ENCODE data around the gene LCN15. TPM values are rescaled to one million over a fixed set of nuclear protein-coding genes. Genes with fewer than 3 reads are reported as not detected.

LCN15 gene
- total and polyA plus RNA-seq, 8 donors = not detected

DNA sequence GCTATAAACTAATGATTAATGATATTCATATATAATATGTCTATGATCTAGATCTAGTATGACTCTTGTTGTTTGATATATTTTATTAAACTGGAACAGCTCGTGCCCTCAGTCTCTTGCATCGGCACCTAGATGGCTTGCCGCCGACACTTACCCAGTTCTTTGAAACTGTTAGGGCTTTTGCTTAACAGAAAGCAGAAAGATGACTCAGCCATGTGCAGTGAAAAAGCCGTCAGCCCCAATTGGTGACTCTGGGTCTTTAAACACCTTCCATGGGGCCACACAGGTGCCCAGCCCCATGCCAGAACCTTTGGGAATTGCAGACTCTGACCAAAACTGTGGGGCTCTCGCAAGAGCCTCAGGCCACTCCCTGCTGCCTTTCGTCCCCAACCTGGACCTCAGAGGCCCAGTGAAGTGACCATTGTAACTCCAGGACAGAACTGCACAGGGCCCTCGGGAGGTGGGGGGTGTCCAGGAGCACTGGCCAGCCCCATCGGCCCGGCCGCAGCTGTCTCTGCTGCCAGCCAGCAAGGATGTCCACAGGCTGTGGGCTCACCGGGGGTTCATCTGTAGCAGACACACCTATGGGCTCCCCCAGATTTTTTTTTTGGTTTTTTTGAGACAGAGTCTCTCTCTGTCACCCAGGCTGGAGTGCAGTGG, 29.4 kb downstream of the LCN15 start:
- no peaks in the 10 kb centered on the region for H3K9me3 ChIP-seq
- H3K27ac ChIP-seq = no peak overlapping the region
- no peak for TF ChIP-seq POLR2AphosphoS5 (IDR thresholded peaks at IDR 0.05)
- TF ChIP-seq, protein P1, sequence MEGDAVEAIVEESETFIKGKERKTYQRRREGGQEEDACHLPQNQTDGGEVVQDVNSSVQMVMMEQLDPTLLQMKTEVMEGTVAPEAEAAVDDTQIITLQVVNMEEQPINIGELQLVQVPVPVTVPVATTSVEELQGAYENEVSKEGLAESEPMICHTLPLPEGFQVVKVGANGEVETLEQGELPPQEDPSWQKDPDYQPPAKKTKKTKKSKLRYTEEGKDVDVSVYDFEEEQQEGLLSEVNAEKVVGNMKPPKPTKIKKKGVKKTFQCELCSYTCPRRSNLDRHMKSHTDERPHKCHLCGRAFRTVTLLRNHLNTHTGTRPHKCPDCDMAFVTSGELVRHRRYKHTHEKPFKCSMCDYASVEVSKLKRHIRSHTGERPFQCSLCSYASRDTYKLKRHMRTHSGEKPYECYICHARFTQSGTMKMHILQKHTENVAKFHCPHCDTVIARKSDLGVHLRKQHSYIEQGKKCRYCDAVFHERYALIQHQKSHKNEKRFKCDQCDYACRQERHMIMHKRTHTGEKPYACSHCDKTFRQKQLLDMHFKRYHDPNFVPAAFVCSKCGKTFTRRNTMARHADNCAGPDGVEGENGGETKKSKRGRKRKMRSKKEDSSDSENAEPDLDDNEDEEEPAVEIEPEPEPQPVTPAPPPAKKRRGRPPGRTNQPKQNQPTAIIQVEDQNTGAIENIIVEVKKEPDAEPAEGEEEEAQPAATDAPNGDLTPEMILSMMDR (IDR thresholded peaks at IDR 0.05) = no peak
- TF ChIP-seq EP300 (IDR thresholded peaks at IDR 0.05) = no peak
- TF ChIP-seq POLR2A (IDR thresholded peaks at IDR 0.05) = no peak
- intact Hi-C loops (cut with DNase I; ENCODE audit: low total_unique reads) = no loop called here
- H3K36me3 ChIP-seq = no peaks in the 10 kb centered on the region
- no peak for DNase-seq
- H3K4me1 ChIP-seq = no peaks in the 10 kb centered on the region
- peaks cover 0 to 6% (median 6%) of the 10 kb centered on the region in 3 donors for H3K27me3 ChIP-seq
- no peak overlapping the region for H3K4me3 ChIP-seq
- 81 to 91% (median 86%) methylated on average over 11 to 12 of the region's 12 CpGs for WGBS, 5 donors

GRCh38 chr9:136733611-136734010, 30.7 kb downstream of the LCN15 start:
- no peak overlapping the region for H3K4me3 ChIP-seq
- intact Hi-C loops (cut with DNase I; ENCODE audit: low total_unique reads) = no loop called here
- TF ChIP-seq, protein P1 (IDR thresholded peaks at IDR 0.05) = no peak
- no peak for TF ChIP-seq POLR2A (IDR thresholded peaks at IDR 0.05)
- TF ChIP-seq EP300 (IDR thresholded peaks at IDR 0.05) = no peak
- no peak for TF ChIP-seq POLR2AphosphoS5 (IDR thresholded peaks at IDR 0.05)
- H3K36me3 ChIP-seq = no peaks in the 10 kb centered on the region
- no peaks in the 10 kb centered on the region for H3K27me3 ChIP-seq
- 83 to 87% (median 87%) methylated on average over 12 of the region's 12 CpGs for WGBS, 5 donors
- H3K9me3 ChIP-seq = no peaks in the 10 kb centered on the region
- H3K27ac ChIP-seq = no peak overlapping the region
- no peak for DNase-seq
- peaks cover 6 to 9% (median 8%) of the 10 kb centered on the region in 4 donors for H3K4me1 ChIP-seq

- H3K4me1 ChIP-seq = peaks cover 11 to 13% (median 11%) of the 10 kb centered on the region in 4 donors
- H3K4me3 ChIP-seq = no peak overlapping the region
- DNase-seq = no peak
- H3K27ac ChIP-seq = no peak overlapping the region
- H3K9me3 ChIP-seq = no peaks in the 10 kb centered on the region
- intact Hi-C loops (cut with DNase I; ENCODE audit: low total_unique reads) = no loop called here
- 67 to 69% (median 68%) methylated on average over 13 to 16 of the region's 16 CpGs for WGBS, 5 donors
- H3K27me3 ChIP-seq = no peaks in the 10 kb centered on the region
- no peaks in the 10 kb centered on the region for H3K36me3 ChIP-seq
- TF ChIP-seq POLR2A (IDR thresholded peaks at IDR 0.05) (no peak), EP300 (IDR thresholded peaks at IDR 0.05) (no peak), POLR2AphosphoS5 (IDR thresholded peaks at IDR 0.05) (no peak)
- TF ChIP-seq, protein P1 (IDR thresholded peaks at IDR 0.05) = no peak
Observed at GRCh38 chr9:136732444-136733178, 31.7 kb downstream of the LCN15 start.

DNA sequence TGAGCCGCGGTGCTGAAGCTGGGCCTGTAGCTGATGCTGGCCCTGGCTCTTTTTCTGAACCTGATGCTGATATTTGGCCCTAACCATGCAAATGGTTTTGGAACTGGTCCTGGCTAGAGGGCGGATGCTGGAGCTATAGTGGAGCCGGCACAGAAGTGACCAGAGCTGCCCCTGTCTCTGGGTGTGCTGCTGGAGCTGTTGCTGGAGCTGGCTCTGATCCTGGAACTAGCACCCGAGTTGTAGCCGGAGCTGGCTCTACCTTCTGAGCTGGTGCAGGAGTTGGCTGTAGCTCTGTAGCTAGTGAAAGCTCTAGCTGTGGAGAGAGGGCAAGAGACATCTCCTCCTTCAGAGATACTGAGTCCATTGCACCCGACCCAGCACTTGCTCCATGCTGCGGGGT, 34.4 kb downstream of the LCN15 start:
- Histone ChIP-seq H3K27me3 (no peaks in the 10 kb centered on the region), H3K4me1 (peaks cover 29 to 37% (median 36%) of the 10 kb centered on the region in 4 donors), H3K9me3 (no peaks in the 10 kb centered on the region), H3K36me3 (peaks cover 13 to 19% (median 17%) of the 10 kb centered on the region in 4 donors), H3K27ac (no peak overlapping the region), H3K4me3 (no peak overlapping the region)
- 93 to 100% (median 96%) methylated on average over 3 to 8 of the region's 8 CpGs for WGBS, 5 donors
- no peak for DNase-seq
- intact Hi-C loops (cut with DNase I; ENCODE audit: low total_unique reads) = no loop called here
- TF ChIP-seq EP300 (IDR thresholded peaks at IDR 0.05) = no peak
- no peak for TF ChIP-seq POLR2AphosphoS5 (IDR thresholded peaks at IDR 0.05)
- TF ChIP-seq, protein P1 (IDR thresholded peaks at IDR 0.05) = no peak
- no peak for TF ChIP-seq POLR2A (IDR thresholded peaks at IDR 0.05)

Data from stomach (tissue), 9 donors.